Lower lobe of right lung (tissue), 2 donors: ENCODE data around the gene FKBP11. TPM values are rescaled to one million over a fixed set of nuclear protein-coding genes. Genes with fewer than 3 reads are reported as not detected.

ENCODE experiments used
- ATAC-seq, 2 donors: fragments of 200-7000 bp; cut with Tn5 transposase; one replicate each; pipeline ENCODE4 v1.9.1; 2020 to 2022; ENCODE audit warnings: mild to moderate bottlenecking in 2 of 2, moderate library complexity in 2 of 2
- DNase-seq: peaks from one replicate; pipeline ENCODE4 v3.0.0-alpha.2; 2020
- H3K27ac ChIP-seq: fragments of 200-600 bp; one replicate; pipeline ENCODE4 v1.8.0; 2022
- H3K27me3 ChIP-seq: fragments of 200-600 bp; one replicate; pipeline ENCODE4 v1.8.0; 2022; ENCODE audit warnings: low read depth
- H3K36me3 ChIP-seq: fragments of 200-600 bp; one replicate; pipeline ENCODE4 v1.8.0; 2022; ENCODE audit warnings: mild to moderate bottlenecking
- H3K4me1 ChIP-seq: fragments of 200-600 bp; one replicate; pipeline ENCODE4 v1.8.0; 2022
- H3K4me3 ChIP-seq: fragments of 200-600 bp; one replicate; pipeline ENCODE4 v1.8.0; 2022; ENCODE audit warnings: mild to moderate bottlenecking
- H3K9me3 ChIP-seq: fragments of 200-600 bp; one replicate; pipeline ENCODE4 v1.8.0; 2022
- intact Hi-C: fragments of 100-400 bp; cut with DNase I; formaldehyde crosslinking; loops from one replicate; pipeline ENCODE4 v1.11.0; 2022
- total RNA-seq: library from RNA; stranded (reverse); fragmentation: NEBNext Ultra II Directional; extraction: Animal tissue kit (Norgen Biotek cat#: 25700); gene quantifications from one replicate; pipeline ENCODE4 v1.2.1, GENCODE V29; 2021
- TF ChIP-seq, protein P1 (sequence below): fragments of 200-600 bp; IDR thresholded peaks from one replicate; pipeline ENCODE4 v1.8.0; 2022; ENCODE audit warnings: antibody characterized with exemption, mild to moderate bottlenecking
- donor health status: DM: no; HTN: yes; CAD: no; lungs with severe emphysema.

FKBP11 gene
- total RNA-seq, 1 donor from 2014 or later = 24.9 TPM

DNA sequence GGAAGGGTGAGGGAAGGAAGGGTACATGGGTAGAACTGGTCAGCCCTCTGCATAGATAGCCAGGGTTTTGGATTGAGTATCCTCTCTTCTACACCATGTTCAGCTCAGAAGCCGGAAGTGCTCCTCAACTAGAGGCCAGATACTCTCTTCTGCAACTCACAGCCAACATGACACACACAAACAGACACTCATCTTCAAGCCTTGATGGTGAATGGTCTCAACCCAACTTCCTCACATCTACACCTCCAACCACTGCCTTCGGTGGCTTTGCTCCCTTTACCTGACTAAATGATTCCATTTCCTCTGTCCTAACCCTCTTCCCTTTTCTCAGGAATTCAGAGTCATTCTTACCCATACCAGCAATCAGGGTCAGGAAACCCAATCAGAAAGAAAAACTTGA lies 7.6 kb upstream of the FKBP11 start:
- no peak for DNase-seq
- ATAC-seq = no peak
- Histone ChIP-seq H3K27ac (no peak overlapping the region), H3K9me3 (no peaks in the 10 kb centered on the region), H3K36me3 (peaks cover 82% of the 10 kb centered on the region), H3K4me1 (no peaks in the 10 kb centered on the region), H3K4me3 (no peak overlapping the region), H3K27me3 (no peaks in the 10 kb centered on the region)
- intact Hi-C loops = no loop called here
- TF ChIP-seq, protein P1, sequence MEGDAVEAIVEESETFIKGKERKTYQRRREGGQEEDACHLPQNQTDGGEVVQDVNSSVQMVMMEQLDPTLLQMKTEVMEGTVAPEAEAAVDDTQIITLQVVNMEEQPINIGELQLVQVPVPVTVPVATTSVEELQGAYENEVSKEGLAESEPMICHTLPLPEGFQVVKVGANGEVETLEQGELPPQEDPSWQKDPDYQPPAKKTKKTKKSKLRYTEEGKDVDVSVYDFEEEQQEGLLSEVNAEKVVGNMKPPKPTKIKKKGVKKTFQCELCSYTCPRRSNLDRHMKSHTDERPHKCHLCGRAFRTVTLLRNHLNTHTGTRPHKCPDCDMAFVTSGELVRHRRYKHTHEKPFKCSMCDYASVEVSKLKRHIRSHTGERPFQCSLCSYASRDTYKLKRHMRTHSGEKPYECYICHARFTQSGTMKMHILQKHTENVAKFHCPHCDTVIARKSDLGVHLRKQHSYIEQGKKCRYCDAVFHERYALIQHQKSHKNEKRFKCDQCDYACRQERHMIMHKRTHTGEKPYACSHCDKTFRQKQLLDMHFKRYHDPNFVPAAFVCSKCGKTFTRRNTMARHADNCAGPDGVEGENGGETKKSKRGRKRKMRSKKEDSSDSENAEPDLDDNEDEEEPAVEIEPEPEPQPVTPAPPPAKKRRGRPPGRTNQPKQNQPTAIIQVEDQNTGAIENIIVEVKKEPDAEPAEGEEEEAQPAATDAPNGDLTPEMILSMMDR = no peak

DNA sequence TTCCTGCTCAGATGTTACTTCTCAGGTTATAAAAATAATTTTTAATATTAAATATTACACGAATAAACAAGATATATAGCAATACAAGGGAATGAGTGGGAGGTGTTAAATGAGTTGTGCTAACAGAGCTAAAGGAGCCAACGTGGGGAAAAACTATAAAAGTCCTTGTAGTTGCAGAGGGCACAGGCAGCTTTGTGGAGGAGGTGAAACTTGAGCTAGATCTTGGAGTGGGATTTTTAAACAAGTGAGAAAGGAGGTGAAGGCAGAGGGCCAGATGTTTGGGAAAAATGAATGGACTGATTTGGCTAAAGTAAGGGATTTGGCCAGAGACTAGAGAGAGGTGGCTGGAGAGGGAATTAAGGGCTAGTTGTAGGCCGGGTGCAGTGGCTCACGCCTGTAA lies 5.2 kb upstream of the FKBP11 start:
- Histone ChIP-seq H3K4me1 (peaks cover 4% of the 10 kb centered on the region), H3K27me3 (no peaks in the 10 kb centered on the region), H3K36me3 (peaks cover 70% of the 10 kb centered on the region), H3K9me3 (no peaks in the 10 kb centered on the region), H3K4me3 (no peak overlapping the region), H3K27ac (no peak overlapping the region)
- DNase-seq (no peak), ATAC-seq (no peak)
- intact Hi-C loops = no loop called here
- TF ChIP-seq, protein P1 = no peak

DNA sequence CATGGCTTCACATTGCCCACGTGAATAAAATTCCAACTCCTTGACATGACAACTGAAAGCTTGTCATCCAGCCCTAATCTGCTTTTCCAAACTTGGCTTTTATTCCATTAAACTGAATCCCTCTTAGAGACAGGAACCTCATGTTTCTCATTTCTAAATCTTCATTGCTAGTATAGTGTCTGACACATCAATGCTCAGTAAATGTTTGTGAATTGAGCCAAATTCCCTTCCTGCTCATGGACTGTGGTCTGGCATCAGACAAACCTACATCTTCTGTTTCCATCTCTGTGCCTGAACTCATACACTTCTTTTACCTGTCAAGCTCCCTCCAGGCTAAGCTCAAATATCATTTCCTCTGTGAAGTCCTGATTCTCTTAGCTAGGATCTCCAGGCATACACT lies 4.3 kb upstream of the FKBP11 start:
- DNase-seq (no peak), ATAC-seq (no peak)
- no peaks in the 10 kb centered on the region for H3K9me3 ChIP-seq
- peaks cover 6% of the 10 kb centered on the region for H3K4me1 ChIP-seq
- TF ChIP-seq, protein P1 = no peak
- H3K36me3 ChIP-seq = peaks cover 61% of the 10 kb centered on the region
- intact Hi-C loops = no loop called here
- no peaks in the 10 kb centered on the region for H3K27me3 ChIP-seq
- H3K27ac ChIP-seq = no peak overlapping the region
- H3K4me3 ChIP-seq = no peak overlapping the region

DNA sequence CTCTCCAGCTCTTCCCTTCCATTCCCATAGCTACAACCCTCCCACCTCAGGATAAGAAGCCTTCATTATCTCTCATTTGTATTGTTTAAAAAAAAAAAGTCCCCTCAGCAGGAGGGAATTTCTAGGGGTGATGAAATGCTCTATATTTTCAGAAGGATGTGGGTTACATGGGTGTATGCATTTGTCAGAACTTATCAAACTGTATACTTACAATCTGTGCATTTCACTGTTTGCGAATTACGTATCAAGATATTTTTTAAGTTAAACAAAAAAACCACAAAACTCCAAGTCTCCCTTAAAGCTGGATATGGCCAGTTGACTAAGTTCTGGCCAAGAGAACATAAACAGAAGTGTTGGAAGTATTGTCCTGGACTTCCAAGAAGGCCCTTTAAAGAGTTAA lies 2.0 kb upstream of the FKBP11 start:
- intact Hi-C loops = no loop called here
- H3K4me1 ChIP-seq = peaks cover 11% of the 10 kb centered on the region
- no peak overlapping the region for H3K27ac ChIP-seq
- H3K4me3 ChIP-seq = no peak overlapping the region
- ATAC-seq = no peak
- DNase-seq = no peak
- H3K9me3 ChIP-seq = no peaks in the 10 kb centered on the region
- H3K27me3 ChIP-seq = no peaks in the 10 kb centered on the region
- peaks cover 38% of the 10 kb centered on the region for H3K36me3 ChIP-seq
- TF ChIP-seq, protein P1 = no peak

DNA sequence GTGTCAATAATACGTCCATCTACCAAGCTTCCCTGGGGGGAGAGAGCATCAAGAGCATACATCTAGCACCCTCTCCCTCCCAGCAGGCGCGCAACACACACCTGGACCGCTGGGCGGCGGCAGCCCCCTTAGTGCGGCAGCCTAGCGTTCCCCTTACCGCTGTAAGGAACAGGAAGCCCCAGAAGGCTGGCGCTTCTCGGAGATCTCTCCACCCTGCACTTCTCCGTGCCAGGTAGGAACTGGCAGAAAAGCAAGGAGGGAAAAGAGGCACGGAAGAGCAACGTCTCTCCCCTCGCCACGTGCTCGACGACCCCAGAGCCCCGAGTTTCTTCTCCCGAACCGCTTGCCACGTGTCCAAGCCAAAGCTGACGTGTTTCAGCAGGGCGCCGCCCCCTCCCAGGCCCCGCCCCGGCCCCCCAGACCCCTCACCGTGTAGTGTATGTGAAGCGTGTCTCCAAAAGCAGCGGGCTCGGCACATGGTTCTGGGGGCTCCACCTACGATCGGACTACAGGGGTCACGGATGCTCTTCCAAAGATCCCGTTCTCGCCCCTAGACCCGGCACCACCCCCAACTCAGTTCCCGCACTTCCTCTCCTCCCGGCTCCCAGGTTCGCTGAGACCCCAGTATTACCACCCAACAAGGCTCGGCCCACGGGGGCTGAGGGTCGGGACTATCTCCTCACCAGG lies 532 bp downstream of the FKBP11 start:
- peaks cover 11% of the 10 kb centered on the region for H3K4me1 ChIP-seq
- peak; percentile 68 for DNase-seq
- H3K4me3 ChIP-seq = peak overlapping the region; percentile 95
- peak; percentile 87 for ATAC-seq
- no peaks in the 10 kb centered on the region for H3K9me3 ChIP-seq
- no peaks in the 10 kb centered on the region for H3K27me3 ChIP-seq
- TF ChIP-seq, protein P1 = peak; percentile 64
- peak overlapping the region; percentile 81 for H3K27ac ChIP-seq
- peaks cover 17% of the 10 kb centered on the region for H3K36me3 ChIP-seq
- intact Hi-C loops = no loop called here
